ENCODE data around the gene ALKBH7. TPM values are rescaled to one million over a fixed set of nuclear protein-coding genes. Genes with fewer than 3 reads are reported as not detected.

Gene ALKBH7
- total and polyA plus RNA-seq, 2 of the 13 experiments (the other 11 are each of a cell fraction or from before 2014, with no cell fraction given): 29.6 to 45.9 TPM

- TF ChIP-seq AHDC1 (CRISPR knock-in tag; IDR thresholded peaks at IDR 0.05; ENCODE audit: borderline replicate concordance) (peak; percentile 17; the same call in 1 of the 2 replicates), MAZ (IDR thresholded peaks at IDR 0.05; ENCODE audit: borderline replicate concordance, low read depth, low read length) (0 out of 2 replicates have a peak, but pooled peaks have one; percentile 27), MAZ (CRISPR knock-in tag; IDR thresholded peaks at IDR 0.05; ENCODE audit: low read depth) (no peak), HDAC1 (CRISPR knock-in tag; IDR thresholded peaks at IDR 0.05) (0 out of 2 replicates have a peak, but pooled peaks have one; percentile 22), ZNF781 (CRISPR knock-in tag; IDR thresholded peaks at IDR 0.05; ENCODE audit: borderline replicate concordance, not compliant biosample characterization) (peak; percentile 14), FOXA1 (IDR thresholded peaks at IDR 0.05) (no peak), FOXA1 (CRISPR knock-in tag; IDR thresholded peaks at IDR 0.05) (no peak), ZFY (CRISPR knock-in tag; IDR thresholded peaks at IDR 0.05) (0 out of 2 replicates have a peak, but pooled peaks have one; percentile 21), SP2 (CRISPR knock-in tag; IDR thresholded peaks at IDR 0.05) (0 out of 2 replicates have a peak, but pooled peaks have one; percentile 29), XRCC5 (optimal IDR thresholded peaks at IDR 0.05; ENCODE audit: low read length) (peak; percentile 28), TEAD3 (CRISPR knock-in tag; optimal IDR thresholded peaks at IDR 0.05; ENCODE audit: borderline replicate concordance) (peak; percentile 15), ZNF496 (CRISPR knock-in tag; IDR thresholded peaks at IDR 0.05; ENCODE audit: insufficient replicate concordance) (no peak), POLR2G (IDR thresholded peaks at IDR 0.05; ENCODE audit: low read depth, low read length) (0 out of 2 replicates have a peak, but pooled peaks have one; percentile 27), AHR (CRISPR knock-in tag; IDR thresholded peaks at IDR 0.05) (0 out of 2 replicates have a peak, but pooled peaks have one; percentile 21), ZNF263 (CRISPR knock-in tag; IDR thresholded peaks at IDR 0.05) (peak; percentile 64), ASH2L (IDR thresholded peaks at IDR 0.05; ENCODE audit: insufficient read length, low read depth, low read length) (peak; percentile 12), JUN (CRISPR knock-in tag; IDR thresholded peaks at IDR 0.05) (no peak), HNRNPK (IDR thresholded peaks at IDR 0.05; ENCODE audit: low read depth, low read length, poor library complexity, severe bottlenecking) (no peak), ARID4A (CRISPR knock-in tag; IDR thresholded peaks at IDR 0.05; ENCODE audit: borderline replicate concordance) (peak; percentile 54; the same call in 1 of the 2 replicates), ZNF556 (CRISPR knock-in tag; IDR thresholded peaks at IDR 0.05; ENCODE audit: borderline replicate concordance) (no peak)
Observed at GRCh38 chr19:6423499-6424194, 51.1 kb downstream of the ALKBH7 start (continued).
